UCSD-AML1 (cell line): Measurements from ENCODE around the gene WTAP.
A peak's percentile ranks its signal among the peaks of the same experiment; 100 is the strongest.
"Not testable (repeated sequence)": the region's sequence is repeated elsewhere in the genome, so short reads cannot be mapped to it uniquely, and the experiment has no call there.

Experiments
- DNase-seq: peaks from one replicate; lab custom pipeline; 2025; ENCODE audit not compliant: unreplicated experiment; lab: John Stamatoyannopoulos, UW

WTAP gene

DNA sequence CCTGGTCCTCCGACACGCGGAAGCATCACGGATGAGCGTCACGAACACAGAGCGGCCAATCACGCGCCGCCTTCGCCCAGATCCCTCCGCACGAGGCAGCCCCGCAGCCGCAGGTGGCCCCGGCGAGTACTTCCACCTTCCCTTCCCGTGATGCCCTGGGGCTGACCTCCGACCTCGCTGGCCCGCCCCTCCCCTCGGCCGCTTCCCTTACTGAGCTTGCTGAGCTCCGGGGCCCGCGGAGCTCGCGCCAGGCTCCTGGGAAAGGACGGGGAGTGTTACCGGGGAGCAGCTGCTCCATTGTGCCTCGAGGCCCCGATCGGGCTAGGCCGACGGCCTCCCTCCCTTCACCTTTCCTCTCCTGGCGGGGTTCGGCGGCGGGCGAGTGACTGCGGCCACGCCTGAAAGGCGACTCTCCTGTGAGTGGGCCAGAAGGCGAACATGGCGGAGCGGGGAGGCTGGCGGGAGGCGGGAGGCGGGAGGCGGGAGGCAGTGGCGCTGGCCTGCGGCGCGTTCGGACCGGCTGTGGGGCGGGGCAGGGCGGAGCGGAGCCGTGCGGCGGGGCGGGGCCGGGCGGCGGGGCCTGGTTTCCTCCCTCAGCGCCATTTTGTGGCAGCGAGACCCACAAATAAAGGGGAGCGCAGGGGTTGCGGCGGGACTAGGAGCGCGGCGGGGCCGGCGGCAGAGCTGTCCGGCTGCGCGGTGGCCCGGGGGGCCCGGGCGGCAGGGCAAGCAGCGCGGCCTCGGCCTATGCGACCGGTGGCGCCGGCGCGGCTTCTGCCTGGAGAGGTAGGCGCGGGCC lies at the start of gene WTAP:
Gene WTAP (plus strand): TSS at position 589 of the 799 bp plus-strand sequence. CDS start 8,760 bp downstream, outside the sequence.
- peak; percentile 95 for DNase-seq

DNA sequence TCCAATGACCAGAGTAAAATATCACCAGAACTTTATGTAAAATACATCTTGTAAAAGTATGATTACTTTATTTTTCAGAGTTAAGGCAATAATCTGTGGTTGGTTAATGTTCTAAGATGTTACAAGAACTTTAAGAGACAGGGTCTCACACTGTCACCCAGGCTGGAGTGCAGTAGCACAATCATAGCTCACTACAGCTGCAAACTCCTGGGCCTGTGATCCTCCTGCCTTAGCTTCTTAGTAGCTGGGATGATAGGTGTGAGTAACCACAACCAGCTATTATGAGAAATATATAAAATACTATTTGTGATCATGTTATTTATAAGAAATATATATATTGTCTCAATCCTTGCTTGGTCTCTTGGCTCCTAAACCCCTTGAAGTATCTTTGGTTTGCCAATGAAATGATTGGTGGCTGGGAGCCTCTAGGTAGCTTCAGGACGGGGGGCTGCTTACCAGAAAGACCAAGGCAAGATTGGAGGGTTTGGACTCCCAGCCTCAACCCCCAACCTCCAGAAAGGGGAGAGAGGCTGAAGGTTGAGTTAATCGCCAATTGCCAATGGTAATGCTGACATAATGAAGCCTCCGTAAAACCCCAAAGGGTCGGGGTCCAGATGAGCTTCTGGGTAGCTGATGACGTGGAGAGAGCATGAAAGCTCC lies 49.7 kb upstream of the WTAP start:
- no peak for DNase-seq

DNA sequence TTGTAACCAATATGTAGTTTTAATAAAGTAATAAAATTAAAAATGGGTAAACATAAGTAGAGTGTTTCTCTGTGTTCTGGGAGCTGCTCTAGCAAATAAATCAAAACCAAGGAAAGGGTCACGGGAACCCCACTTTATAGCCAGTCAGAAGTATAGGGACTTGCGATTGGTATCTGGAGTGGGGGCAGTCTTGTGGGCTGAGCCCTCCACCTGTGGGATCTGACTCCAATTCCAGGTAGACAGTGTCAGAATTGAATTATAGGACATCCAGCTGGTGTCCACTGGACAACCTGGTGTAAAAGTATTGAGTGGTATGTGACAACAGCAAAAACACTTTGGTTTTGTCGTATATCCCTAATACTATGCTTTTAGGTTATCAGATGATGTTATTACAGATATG lies 48.7 kb upstream of the WTAP start:
- no peak for DNase-seq

DNA sequence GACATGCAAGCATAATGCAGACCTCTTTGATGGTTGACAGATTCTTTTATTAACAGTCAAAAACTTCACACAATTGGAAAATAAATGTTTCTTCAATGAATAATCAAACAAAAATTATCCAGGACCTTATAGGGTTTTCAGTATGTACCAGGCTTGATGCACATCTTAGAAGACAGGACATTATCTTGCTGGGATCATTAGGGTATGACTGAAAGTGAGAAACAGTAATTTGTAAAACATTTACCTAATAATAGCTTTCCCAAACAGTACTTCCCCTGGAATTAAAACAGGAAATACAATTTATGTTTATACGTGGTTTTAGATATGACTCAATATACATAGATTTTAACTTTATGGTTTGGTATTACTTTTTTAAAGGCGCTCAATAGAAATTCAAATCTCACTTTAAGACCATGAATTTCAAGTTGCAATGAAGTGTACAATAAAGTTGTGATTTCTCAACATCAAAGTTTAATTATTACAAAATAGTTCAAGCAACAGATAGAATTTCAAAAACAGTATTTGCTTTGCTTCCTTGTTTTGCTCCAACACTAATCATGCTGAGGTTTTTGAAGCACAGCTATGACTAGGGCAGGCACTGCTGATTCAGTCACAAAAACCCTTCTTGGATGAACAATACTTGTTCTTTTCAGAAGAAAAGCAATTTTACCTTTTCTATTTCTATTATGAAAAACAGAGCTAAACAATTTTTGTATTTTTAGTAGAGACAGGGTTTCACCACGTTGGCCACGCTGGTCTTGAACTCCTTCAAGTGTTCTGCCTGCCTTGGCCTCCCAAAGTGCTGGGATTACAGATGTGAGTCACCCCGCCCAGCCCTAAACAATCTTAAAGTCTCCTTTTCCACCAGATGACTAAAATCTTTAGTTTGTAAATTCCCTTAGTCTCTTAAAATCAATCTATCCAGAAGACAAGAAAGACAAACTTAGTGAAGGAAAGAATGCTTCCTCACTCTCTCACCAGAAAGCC lies 47.9 kb upstream of the WTAP start:
- DNase-seq: no peak

DNA sequence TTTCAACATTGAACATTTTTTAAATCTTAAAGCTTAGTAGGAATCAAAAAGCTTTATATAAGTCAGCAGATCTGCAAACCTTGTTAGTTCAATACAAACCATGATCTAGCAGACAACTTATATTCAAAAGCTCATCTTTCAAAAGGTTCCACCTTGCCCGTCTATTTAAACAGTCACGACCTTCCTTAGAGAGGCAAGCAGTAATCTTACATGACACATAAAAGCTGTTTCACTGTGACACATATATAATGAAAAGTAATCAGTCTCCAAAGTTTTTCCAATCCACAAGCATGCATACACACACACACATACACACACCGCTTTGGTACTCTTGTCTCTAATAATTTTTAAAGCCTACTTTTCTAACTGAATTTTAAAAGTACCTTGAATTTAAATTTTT lies 47.2 kb upstream of the WTAP start:
- DNase-seq: no peak

DNA sequence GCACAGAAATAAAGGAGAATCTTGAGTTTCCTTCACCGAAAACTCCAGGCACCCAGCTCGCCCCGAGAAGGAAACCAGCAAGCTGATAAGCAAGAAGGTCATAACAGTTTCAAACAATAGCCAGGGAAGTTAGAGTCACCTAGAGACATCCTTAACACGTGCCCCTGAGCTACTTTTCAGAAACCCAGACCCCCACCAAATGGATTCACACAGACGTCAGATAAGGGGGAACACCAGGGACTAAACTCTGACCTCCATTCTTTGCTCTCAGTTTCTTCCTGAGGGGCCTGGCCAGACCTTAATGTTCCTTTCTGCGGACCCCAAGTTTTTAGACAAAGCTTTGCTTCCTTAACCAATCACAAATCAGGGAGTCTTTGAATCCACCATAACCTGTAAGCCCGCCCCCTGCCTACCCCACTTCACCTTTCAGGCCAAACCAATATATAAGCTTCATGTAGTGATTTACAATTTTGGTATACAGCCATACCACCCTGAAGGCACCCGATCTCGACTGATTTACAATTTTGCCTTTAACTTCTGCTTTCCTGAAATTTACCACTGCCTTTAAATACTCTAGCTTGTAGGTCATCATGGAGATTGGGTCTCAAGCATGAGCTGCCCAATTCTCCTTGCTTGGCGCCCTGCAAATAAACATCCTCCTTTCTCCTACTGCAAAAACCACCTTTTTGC lies 46.0 kb upstream of the WTAP start:
- no peak for DNase-seq

DNA sequence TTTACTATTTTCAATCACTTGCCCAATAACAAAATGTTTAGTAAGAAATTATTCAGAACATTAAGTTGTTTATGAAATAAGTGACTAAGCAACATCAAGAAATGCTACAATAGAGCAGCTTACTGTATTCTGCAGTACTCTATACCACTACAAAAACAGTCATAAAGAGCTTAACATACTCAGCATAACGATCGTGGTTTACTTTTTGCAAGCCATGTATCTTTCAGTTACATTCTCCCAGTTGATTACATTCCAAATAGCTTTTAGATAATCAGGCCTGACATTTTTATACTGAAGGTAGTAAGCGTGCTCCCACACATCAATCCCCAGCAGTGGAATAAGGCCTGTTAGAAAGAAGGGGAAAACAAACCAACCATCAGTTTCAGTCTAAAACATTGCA lies 45.0 kb upstream of the WTAP start:
- DNase-seq: no peak

DNA sequence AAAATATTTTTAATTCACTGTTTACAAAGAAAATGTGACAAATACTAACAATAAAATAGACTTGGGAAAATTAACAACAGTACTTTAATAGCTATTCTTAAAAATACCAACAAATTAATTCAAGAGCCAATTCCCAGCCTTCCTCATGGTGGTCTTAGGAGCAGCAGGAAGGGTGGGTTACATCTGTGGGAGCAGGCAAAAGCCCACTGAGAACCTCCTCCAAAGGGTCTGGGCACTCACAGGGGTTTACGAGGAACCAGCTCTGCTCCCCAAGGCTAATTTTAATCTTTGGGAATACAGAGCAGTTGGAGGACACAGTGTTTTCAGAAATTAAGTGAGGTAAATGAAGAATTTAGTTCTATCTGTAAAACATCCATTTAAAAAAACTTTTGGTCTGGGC lies 44.5 kb upstream of the WTAP start:
- DNase-seq: no peak

DNA sequence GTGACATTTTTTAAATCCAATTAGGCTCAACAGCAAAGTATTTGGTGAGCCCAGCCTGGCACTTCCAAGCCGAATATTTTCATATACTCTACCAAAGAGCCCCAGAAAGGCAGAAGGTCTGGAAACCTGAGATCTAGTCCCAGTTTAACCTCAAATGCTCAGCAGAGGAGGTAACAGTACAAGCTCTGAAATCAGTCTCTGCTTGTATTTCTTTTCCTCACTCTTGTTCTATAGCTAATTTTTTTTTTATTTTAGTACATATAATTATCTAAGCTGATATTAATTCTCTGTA lies 43.3 kb upstream of the WTAP start:
- DNase-seq: no peak

DNA sequence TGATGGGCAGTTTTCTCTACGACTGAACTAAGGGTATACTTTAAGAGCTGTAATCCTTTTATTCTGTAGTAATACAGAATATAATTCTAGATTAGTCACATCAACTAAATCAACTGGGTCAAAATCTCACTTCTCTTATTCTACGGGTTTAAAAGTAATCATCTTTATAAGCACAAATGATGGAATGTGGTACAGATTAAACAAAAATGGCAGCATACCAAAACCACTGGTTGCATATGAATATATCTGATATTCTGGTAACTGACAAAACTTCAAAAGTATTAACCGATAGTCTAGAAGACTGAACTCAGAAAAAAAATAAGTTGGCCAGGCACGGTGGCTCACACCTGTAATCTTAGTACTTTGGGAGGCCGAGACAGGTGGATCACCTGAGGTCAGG lies 41.3 kb upstream of the WTAP start:
- DNase-seq: no peak

DNA sequence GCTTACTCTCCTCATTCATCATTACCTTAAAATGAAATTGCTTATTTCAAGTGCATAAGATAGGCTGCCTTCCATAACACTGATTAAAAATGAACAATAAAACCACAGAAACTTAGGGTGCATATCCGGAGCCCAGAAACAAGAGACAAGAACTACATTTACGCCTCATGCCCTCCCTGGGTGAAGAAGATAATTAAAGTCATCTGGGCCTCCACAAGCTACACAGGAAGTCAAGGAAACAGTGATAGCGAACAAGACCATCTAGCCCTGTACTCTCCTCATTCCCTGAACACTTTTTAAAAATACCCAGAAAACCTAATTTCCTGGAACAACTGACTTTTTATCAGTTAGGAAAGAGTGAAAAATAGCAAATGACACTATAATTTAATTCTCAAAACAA lies 40.6 kb upstream of the WTAP start:
- DNase-seq: no peak

DNA sequence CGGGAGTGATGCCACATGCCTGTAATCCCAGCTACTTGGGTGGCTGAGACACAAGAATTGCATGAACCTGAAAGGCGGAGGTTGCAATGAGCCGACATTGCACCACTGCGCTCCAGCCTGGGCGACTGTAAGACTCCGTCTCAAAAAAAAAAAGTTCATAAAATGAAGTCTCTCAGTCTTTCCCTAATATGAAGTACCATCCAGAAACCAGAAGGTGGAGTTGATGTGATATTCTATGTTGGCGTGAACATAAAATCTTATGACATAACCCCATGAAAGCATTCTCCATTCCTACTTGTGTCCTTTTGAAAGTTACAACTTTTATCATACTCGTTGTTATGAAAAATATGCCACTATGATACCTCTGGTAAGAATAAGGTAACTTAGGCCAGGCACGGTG lies 40.0 kb upstream of the WTAP start:
- no peak for DNase-seq

DNA sequence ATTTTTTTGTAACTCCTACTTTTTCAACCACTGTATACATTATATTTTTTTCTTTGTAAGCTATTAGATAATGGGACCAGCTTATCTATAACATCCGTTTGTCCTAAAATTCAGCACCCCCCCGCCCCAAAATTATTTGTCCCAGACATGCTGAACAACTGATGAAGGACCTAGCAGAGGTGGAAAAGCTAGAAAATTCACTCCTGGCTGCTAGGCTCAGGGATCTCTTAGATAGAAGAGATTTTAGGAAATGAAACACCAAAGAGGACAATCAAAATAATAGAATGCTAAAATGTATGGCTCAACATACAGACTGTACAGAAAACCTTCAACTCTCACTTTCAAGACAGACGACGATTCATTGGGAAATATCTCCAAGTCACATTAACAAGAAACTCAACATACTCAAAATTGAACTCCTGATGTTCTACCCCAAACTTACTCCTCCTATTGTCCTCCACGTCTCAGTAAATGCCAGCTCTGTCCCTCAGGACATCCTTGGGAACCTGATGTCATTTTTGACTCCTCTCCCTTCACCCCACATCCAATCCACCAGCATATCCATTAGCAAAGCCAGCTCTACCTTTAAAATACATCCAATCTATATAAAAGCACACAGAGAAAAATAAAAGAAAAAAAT lies 38.9 kb upstream of the WTAP start:
- DNase-seq: no peak

DNA sequence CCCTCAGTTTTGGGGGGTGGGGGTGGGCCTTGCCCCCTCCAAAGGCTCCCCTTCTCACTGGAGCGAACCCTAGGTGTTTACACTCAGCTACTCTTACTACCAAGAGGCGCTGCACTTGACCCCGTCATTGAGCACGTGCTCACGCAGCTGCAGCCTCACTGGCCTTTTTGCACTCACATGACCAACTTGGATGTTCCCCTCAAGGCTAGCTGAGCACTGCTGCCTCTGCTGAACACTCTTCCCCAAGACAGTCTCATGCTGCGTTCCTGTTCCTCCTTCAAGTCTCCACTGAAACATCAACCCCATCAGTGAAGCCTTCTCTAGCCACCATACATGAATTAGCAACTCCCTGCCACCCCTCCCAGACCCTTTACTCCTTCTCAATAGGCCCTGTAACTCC lies 38.3 kb upstream of the WTAP start:
- no peak for DNase-seq

DNA sequence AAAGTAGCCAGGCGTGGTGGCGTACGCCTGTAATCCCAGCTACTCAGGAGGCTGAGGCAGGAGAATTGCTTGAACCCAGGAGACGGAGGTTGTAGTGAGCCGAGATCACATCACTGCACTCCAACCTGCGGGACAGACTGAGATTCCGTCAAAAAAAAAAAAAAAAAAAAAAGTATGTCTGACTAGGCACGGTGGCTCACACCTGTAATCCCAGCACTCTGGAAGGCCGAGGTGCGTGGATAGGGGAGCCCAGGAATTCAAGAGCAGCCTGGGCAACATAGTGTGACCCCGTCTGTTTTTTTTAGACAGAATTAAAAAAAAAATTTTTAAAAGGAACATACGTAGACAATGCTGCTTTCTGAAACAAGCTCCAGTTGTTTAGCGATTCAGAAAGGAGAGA lies 37.2 kb upstream of the WTAP start:
- DNase-seq: not testable (repeated sequence)

DNA sequence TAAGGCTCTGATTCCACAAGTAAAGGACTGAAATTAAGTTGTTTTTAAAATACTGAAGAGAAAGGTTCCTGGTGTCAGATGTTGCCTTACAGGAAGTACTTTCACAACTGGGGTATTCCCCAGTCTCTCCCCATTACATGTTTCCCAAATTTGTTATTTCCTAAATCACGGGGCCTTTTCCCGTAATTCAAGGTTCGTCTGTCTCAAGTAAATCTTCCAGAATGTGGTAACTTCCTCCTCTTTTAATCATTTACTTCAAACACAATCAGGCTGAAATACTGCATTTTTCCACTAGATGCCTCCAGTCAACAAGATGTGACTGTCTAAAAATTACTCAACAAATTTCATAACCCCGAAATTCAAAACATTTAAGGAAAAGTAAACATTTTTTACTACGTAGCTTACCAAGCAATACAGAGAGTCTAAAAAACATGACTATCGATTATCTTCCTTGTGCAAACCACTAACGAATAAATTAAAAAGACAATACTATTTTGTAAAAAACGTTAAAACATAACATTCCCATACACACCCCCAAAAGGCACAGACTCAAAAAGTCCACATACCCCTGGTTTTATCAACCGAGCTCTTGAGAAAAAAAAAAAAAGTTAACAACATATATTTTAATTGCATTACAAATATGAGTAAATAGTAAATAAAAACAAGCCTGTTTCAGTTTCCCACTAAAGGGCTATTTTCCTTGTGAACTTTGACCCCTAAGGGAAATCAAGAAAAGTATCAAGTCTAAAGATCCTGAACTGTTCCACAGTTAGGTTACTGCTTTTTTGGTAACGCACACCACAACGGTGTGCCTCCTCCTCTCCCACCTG lies 36.0 kb upstream of the WTAP start:
- DNase-seq: no peak

DNA sequence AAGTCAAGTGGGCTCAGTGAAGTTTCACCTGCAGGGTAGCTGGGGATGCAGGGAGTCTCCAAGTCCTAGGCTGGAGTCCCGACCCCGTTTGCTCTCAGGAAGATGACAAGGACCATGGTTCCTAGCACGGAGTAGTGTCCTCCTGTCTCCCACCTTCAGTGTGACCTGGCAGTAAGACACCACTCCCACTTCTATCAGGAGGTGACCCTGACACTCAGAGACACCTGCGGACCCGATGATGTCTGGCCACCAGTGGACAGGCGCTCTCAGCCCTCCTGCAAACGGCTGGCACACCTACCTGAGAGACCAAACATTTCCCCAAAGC lies 35.4 kb upstream of the WTAP start:
- no peak for DNase-seq

DNA sequence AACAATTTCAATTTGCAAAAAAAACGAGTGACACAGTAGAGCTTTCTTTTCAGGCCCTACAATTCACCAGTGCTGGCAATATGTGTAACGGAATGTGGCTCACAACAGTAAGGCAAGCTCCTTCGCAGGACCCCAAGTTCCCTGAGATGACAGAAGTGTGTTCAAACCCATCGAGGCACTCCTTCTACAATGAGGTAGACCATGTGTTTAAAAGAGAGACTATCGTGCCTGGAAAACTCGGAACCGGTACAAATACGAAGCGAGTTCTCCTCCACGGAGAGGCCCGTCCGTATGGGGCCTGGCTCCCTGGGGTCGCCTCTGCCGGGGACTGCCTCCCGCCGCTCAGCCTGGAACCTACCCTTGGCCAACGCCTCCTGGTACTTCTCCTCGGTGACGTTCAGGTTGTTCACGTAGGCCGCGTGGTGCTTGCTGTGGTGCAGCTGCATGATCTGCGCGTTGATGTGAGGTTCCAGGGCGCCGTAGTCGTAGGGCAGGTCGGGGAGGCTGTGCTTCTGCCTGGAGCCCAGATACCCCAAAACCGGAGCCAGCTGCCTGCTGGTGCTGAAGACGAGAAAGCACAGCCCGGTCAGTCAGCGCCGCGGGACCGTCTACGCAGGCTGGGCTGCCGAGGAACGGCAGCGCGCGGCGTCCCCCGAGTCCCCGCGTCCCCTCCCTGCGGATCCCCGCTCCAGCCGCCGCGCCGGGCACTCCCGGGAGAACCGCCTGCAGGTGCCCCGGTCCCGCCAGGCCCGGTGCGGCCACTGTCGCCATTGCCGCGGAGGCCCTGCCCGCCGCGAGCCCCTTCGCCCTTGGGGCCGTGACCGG lies 34.8 kb upstream of the WTAP start:
- DNase-seq: peak; percentile 66
